Stimulated activated CD8-positive, alpha-beta memory T cell treated with anti-CD3 and anti-CD28 coated beads, Interleukin-2, amount 100 ng/mL, for 48 hours (primary cell): ENCODE results near the gene MYL5.
"Not testable (repeated sequence)": the region's sequence is repeated elsewhere in the genome, so short reads cannot be mapped to it uniquely, and the experiment has no call there.

Experiments used
- DNase-seq, 2 donors: peaks; one replicate each; pipeline ENCODE4 v3.0.0-alpha.2; 2020; ENCODE audit warnings: low read depth in 2 of 2

Gene MYL5

DNA sequence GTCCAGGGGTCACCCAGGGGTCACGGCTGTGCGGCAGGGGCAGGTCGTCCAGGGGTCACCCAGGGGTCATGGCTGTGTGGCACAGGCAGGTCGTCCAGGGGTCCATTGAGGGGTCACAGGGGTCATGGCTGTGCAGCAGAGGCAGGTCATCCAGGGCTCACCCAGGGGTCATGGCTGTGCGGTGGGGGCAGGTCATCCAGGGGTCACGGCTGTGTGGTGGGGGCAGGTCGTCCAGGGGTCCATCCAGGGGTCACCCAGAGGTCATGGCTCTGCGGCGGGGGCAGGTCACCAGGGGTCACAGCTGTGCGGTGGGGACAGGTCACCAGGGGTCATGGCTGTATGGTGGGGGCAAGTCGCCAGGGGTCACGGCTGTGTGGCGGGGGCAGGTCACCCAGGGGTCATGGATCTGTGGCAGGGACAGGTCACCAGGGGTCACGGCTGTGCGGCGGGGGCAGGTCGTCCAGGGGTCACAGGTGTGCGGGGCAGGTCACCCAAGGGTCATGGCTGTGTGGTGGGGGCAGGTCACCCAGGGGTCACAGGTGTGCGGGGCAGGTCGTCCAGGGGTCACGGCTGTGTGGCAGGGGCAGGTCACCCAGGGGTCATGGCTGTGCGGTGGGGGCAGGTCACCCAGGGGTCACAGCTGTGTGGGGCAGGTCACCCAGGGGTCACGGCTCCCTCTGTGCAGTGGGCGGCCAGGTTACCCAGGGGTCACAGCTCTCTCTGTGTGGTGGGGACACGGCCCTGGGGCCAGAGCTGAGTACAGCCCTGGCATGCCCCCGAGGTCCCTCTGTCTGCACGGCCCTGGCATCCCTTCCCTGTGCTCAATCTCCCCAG is 16.3 kb upstream of the MYL5 start:
- DNase-seq = no peak

DNA sequence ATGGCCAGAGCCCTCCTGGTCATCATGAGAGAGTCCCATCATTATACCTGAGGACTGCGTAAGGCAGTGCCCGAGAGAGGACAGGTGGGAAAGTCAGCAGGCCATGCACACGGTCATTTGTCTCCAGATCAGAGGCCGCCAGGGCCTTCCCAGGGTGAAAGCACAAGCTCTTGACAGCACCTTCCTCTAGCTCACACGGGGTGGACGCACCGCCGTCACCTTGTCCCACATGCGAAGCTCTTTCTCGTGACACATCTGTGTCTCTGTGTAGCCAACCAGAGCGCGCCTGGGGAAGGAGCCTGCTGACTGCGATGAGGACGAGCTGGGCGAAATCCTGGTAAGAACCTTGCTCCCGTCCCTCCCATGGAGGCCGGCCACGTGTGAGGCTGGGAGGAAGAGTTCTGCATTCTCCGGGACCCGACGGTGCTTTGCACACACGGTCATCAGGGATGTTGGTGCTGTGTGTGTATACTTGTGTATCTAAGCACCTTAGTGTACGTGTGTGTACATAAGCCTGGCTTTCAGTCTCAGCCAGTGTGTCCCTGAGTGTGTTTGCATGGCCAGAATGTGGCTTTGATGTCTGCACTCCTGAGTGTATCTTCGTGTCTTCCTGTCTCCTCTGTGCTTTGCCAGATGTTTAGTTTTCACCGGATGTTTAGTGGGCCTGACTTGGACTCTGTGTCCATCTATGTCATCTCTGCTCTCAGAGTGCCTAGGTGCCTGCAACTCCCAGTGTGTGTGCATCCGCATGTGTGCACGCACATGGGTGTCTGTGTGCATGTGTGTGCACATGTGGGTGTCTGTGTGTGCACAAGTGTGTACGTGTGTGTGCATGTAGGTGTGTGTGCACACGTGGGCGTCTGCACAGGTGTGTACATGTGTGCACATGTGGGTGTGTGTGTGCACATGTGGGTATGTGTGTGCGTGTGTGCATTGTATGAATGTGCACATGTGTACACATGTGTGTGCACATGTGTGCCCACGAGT is 15.4 kb upstream of the MYL5 start:
- DNase-seq = no peak

DNA sequence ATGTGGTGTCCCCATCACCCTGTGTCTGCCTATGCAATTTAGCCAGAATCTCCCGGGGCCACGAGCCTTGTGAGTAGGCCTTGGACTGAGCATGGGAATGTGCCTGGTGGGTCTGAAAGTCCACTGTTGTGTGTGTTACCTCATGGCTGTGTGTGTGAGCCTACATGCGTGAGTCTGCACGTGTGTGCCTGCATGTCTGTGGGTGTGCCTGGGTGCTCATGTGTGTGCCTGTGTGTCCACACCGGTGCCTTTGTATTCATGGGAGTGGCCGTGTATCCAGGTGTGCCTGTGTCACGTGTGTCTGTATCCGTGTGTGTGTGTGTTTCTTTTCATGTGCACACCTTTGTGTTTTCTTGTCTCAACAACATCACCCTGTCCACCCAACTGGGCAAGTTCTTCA is 14.5 kb upstream of the MYL5 start:
- DNase-seq = no peak

DNA sequence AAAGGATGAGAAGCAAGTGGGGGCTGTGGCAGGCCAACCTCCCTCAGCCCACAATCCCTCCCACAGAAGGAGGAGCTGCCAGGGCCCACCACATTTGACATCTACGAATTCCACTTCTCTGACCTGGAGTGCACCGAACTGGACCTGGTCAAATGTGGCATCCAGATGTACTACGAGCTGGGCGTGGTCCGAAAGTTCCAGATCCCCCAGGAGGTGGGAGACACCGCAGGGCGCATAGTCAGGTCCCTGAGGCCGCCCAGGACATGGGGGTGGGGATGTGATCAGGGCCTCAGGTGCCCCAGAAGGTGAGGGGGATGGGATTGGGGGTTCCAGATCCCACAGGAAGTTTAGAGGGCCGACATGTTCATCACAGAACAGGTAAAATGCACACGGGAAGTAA is 13.9 kb upstream of the MYL5 start:
- DNase-seq = no peak

DNA sequence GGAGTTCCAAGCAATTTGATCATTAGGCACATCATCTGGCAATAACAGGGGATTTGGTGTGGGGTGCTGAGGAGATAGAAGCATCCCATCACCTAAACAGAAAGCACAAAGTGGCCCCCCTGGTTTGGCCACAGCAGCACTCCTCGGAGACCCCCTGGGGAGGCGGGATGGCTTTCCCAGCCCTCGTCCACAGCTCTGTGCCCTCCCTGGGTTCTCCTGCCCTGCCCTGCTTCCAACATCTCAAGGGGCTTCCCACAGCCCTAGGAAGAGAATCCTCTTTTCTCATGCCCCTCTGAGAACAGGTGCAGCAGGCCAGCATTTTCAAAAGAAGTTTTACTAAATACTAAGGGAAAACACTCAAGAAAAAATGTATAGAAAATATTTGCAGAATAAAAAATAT is 13.1 kb upstream of the MYL5 start:
- no peak for DNase-seq

DNA sequence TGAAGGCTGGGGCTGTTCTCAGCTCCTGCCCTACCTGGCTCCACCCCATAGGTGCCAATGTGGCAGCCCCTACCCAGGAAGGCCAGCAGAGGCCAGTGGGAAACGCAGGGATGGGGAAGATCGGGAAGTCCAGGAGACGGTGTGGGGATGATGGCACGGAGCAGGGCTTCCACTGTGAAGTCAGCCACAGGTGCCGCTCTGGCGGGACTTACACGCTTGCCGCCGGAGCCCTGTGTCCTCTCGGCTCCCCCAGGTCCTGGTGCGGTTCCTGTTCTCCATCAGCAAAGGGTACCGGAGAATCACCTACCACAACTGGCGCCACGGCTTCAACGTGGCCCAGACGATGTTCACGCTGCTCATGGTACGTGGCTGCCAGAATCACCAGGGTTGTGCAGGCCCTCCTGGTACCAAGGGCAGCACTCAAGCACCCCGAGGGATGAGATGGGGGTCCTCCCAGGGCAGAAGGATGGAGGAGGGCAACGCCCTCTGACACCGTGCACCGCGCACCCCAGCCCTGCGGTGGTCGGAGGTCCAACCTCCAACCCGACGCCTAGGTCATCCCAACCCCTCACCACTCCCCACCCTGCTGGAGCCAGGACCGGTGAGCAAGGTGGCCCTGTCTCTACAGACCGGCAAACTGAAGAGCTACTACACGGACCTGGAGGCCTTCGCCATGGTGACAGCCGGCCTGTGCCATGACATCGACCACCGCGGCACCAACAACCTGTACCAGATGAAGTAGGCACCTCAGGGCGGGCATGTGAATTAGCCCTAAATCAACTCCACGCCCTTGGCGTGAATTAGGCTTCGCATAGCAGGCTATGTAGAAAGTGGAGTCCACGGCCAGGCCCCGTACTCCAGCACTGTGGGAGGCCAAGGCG is 12.2 kb upstream of the MYL5 start:
- no peak for DNase-seq

DNA sequence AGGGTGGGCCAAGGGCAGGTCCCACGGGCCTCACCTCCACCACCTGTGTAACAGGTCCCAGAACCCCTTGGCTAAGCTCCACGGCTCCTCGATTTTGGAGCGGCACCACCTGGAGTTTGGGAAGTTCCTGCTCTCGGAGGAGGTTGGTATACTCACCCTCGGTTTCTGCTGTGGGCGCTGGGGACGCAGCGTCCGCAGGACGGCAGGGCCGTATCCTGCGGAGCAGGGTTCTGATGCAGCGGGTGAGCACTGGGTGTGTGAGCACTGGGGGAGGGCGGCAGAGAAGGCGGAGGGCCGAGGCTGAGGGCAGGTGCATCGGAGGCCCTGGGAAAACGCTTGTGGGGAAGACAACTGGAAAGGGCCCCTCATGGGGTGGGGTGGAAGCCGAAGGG is 11.3 kb upstream of the MYL5 start:
- DNase-seq = no peak

DNA sequence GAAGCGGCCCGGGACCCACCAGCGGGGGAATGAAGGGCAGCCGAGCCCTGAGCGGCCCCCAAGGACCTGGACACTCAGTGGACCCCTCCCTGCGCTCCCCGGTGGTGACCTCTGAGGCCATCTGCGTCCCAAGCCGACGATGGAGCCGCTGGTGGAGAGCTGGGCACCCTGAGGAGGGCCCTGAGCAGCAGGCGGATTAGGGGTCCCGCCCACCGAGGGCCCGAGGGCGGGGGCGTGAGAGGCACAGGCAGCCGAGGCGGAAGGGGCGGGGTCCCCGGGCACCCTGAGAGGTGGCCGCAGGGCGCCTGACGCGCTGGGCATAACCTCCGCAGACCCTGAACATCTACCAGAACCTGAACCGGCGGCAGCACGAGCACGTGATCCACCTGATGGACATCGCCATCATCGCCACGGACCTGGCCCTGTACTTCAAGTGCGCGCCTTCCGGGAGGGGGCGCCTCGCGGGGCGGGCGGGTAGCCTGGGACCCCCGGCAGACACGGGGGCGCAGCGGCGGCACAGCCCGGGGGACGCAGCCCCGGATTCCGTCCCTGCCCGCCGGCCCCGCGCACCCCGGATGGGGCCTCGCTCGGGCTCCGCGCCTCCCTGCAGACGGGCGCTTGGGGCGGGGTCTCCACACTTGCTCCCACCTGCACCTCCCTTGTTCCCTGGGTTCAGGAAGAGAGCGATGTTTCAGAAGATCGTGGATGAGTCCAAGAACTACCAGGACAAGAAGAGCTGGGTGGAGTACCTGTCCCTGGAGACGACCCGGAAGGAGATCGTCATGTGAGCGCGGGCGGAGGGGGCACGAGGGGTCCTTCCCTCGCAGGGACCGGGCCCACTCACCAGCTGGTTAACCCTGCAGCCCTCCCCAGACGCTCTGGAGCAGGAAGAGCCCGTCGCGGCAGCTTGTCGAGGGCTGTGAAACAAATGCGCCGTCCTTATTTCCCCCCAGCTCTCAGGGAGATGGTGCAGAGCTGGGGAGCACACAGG is 10.6 kb upstream of the MYL5 start:
- DNase-seq = peak; percentile 70 to 73

DNA sequence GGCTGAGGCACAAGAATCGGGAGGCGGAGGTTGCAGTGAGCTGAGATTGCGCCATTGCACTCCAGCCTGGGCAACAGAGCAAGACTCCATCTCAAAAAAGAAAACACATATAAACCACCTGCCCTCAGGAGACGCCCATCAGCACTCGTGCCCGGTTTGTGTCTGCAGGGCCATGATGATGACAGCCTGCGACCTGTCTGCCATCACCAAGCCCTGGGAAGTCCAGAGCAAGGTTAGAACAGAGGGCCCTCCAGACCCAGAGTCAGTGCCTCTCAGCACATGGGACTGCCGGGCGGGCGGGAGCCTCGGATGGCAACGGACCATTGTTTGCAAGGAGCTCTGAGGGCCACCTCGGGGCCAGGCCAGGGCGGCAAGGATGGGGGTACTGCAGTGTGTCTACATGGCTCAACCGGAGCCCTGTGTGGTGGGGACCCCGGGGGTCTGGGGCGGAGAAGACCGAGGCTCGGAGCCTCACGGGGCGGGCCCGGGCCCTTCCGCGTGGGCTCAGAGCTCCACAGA is 9.6 kb upstream of the MYL5 start:
- DNase-seq = no peak

DNA sequence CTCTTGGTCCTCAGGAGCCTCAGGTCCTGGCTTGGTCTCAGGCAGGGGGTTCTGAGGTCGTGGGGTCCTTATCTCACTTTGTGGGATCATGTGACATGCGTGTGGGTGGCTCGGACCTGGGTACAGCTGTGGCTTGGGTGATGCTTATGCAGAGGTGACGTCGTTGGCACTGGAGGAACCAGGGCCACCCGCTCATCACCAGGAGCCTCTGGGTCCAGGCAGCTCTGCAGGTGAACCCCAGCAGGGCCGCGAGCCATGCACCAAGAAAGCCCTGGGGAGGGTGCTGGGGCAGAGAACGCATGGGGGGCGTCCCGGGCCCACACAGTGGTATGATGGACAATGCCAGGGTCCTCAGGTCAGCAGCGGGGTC is 9.0 kb upstream of the MYL5 start:
- no peak for DNase-seq

DNA sequence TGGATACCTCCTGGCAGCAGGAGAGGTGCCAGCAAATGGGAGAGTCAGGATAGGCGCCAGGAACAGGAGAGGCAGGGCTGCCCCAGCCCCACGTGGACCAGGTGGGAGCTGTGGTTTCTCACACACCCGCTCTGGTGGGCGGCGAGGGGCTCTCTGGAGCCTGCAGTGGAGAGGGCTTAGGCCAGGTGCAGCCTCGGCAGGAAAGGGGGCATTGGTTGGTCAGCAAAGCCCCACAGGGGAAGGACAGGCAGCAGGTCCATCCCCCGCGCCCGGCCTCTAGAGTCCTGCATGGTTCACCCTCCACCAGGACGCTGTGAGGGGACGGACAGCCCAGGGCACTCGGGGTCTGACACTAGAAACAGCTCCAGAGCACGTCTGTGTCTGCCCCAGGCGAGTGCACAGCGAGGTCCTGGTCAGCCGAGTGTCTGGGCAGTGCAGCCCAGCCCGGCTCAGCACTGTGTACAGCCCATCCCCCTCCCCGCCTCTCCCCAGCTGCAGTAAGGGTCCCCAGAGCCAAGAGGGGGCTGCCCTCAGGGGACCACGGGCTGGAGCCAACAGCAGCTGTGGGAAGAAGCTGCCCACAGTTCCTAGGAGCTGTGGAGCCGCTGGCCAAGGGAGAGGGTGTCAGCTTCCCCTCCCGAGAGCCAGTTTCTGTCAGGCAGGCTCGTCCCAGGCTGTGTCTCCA is 8.4 kb upstream of the MYL5 start:
- no peak for DNase-seq

DNA sequence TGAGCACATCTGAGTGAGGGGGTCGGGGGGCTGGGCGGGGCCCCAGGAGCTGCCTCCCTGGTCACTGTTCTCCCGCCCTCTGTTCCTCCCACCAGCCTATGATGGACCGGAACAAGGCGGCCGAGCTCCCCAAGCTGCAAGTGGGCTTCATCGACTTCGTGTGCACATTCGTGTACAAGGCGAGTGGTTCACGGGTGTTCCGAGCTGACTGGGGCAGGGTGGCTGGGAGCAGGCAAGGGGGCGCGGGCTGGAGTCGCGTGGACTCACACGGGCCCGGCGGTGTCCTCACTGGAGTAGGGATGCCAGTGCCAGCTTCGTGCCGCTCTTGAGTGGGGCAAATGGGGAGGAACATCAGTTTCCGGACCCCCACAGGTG is 7.9 kb upstream of the MYL5 start:
- no peak for DNase-seq

DNA sequence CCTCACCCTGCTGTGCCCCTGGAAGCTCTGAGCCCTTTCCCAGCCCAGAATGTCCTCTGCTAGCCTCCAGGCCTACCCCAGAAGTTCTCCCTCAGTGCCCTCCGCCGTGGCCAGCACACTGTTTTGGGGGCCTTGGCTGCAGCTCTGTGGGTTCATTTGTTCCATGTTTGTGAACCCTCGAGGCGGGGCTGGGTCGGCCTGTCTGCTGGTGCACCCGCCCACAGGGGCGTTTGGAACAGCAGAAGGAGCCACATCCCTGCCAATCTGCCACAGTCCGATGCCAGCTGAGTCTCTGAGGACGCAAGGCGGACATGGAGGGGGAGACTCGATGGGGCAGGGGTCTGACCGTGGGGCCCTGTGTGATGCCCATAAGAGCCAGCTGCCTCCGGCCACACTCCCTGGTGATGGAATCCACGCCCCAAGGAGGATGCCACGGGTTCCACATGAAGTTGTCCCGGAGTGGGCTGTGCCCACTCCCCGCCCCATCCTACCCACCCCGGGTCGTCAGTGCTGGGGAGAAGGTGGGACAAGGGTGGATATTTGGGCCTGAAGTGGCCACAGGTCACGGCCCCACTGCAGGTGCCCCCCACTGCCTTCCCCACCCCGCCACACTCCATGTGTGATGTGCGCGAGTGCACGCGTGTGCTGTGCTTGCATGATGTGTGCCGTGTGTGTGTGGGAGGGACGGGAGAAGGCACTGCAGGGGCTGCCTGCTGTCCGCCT is 7.4 kb upstream of the MYL5 start:
- DNase-seq = no peak

DNA sequence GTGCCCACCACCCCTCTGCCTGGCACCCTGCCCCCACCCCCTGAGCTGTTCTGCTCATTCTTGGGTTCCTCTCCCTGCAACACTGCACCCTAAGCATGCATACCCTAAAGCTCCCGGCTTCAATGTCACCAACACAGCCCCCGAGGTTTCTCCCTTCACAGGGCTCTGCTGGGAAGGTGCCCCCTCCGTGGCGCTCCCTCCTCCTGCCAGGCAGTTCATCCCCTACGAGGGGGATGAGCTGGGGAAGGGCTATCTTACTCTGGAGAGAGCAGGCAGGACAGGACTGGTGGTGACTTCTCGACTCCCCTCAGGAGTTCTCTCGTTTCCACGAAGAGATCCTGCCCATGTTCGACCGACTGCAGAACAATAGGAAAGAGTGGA is 6.8 kb upstream of the MYL5 start:
- DNase-seq = no peak

DNA sequence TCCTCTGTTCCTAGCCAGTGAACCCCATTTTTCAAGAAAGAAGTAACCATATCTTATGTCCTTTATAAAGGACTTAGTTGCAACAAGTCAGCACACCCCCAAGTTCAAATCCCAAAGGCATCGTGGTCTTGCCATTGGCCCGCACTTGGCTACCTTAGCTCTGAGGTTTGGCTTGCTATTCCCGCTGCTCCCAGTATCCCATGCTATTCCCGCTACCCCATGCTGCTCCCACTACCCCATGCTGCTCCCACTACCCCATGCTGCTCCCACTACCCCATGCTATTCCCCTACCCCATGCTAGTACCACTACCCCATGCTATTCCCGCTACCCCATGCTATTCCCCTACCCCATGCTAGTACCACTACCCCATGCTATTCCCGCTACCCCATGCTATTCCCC is 6.1 kb upstream of the MYL5 start:
- not testable (repeated sequence) for DNase-seq

DNA sequence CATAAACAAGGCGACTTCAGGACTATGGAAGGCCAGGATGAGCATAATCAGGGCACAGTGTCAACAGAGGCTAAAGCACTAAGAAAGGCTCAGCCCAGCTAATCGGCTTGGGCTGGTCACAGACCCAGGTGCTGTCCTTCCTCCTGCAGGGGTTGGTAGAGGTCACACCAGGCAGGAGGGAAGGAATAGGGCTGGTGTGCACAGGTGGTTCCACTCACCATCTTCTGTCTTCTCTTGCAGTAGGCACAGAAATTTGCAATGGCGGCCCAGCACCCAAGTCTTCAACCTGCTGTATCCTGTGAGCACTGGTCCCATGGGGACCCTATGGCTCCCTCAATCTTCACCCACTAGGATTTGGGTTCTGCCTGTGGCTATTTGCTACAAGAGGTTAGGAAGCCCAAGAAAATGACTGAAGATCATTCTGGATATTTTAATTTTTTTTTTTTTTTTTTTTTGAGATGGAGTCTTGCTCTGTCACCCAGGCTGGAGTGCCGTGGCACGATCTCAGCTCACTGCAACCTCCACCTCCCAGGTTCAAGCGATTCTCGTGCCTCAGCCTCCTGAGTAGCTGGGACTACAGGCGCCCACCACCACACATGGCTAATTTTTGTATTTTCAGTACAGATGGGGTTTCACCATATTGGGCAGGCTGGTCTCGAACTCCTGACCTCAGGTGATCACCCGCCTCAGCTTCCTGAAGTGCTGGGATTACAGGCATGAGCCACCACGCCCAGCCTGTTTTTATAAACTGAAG is 4.4 kb upstream of the MYL5 start:
- not testable (repeated sequence) for DNase-seq

DNA sequence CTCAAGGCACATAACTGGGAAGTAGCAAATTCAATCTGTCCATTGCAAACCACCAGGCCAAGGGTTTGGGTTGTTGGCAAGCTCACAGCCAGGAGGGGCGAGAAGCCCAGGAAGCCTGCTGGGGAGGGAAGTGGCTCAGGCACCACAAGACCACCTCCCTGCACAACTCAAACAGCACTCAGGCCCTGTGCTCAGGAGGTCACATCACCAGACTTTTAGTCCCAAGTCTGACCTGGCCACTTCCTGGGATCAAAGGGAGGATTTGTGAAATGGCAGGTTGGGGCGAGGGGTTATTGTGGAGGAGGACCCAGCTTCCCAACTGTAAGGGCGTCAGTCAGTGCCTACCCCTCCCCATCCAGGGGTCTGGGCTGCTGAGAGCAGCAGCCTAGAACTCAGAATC is 2.6 kb upstream of the MYL5 start:
- DNase-seq = no peak

DNA sequence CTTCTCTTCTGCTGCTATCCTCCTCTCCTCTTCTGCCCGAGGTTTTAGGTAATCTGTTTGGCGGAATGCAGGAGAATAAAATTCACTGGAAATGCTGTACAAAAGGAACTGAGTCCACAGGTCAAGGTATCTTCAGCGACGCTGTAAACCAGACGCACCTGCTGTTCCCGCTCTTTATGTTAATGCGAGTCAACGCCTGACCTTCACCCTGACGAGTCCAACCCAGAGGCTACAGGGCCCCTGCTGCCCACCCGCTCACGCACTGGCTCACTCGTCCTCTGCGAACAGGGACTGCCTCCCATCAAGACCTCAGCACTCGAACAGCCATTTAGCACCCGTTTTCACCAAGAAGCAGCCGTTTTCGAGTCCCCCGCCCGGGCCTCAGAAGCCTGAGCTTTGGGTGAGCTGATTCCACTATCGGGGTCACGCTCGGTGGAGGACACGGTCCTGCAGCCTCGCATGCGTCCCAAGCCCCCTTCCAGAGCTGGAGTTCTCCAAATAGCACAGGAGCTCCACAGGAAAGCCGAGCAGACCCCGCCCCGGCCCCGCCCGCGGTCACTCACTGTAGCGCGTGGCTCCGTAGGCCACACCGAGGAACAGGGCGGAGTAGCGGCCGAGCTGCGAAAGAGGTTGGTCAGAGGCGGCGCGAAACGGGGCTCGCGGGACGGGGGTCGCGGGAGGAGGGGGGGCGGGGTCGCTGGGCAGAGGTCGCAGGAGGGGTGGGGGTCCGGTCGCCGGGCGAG is 822 bp upstream of the MYL5 start:
- DNase-seq = no peak
